ENCODE results near the gene CDC27. TPM values are rescaled to one million over a fixed set of nuclear protein-coding genes. Genes with fewer than 3 reads are reported as not detected.

The CDC27 gene
- total and polyA plus RNA-seq, 2 donors (not counting 1 experiment from before 2014, with no cell fraction given), result 20.5 to 90.7 TPM

DNA sequence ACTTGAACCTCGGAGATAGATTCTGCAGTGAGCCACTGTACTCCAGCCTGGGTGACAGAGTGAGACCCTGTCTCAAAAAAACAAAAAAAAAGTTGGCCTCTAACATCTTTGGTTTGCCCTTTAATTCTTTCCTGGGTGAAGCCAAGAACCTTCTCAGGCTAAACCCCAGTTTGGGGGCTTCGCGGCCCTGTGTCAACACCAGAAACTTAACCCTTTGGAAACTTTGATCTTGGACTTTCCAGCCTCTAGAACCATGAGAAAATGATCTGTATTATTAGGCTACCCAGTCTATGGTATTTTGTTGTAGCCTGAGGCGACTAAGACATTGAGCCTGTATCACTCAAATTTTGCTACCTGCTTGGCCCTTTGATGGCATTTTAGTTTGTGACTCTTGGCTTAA, 86.2 kb downstream of the CDC27 start:
- Histone ChIP-seq H3K27me3 (replicated peaks in 1 of 4; ENCODE audit: control extremely low read depth in 1 of 4, control insufficient read depth in 3 of 4, insufficient read depth in 4 of 4, low read length in 3 of 4) (no peaks in the 10 kb centered on the region), H3K4me2 (replicated peaks; ENCODE audit: low read depth, low read length, poor library complexity, severe bottlenecking) (no peak overlapping the region), H3K27ac (ENCODE audit: low read length in 2 of 2) (no peak overlapping the region), H3K79me2 (ENCODE audit: control insufficient read depth, insufficient read depth, low read length) (peaks cover 26% of the 10 kb centered on the region), H4K20me1 (ENCODE audit: control insufficient read depth, insufficient read depth, low read length, poor library complexity, severe bottlenecking) (no peaks in the 10 kb centered on the region), H3K4me1 (ENCODE audit: control insufficient read depth in 2 of 2, insufficient read depth in 2 of 2, low read length in 2 of 2) (peaks cover 7 to 17% of the 10 kb centered on the region in 2 donors), H3K9ac (ENCODE audit: low read length) (no peak overlapping the region), H2AFZ (ENCODE audit: insufficient read depth, low read depth, low read length, poor library complexity, severe bottlenecking) (no peak overlapping the region), H3K4me3 (ENCODE audit: control extremely low read depth in 1 of 5, extremely low read depth in 1 of 5, insufficient read depth in 1 of 5, low read depth in 2 of 5, low read length in 4 of 5) (no peak overlapping the region), H3K9me3 (ENCODE audit: control extremely low read depth in 1 of 3, control insufficient read depth in 2 of 3, insufficient read depth in 1 of 3, low read length in 2 of 3) (no peaks in the 10 kb centered on the region), H3K36me3 (replicated peaks in 1 of 2; ENCODE audit: control extremely low read depth in 1 of 2, control insufficient read depth in 1 of 2, extremely low read depth in 1 of 2, insufficient read depth in 2 of 2, low read length in 1 of 2) (no peaks in the 10 kb centered on the region)
- Mint-ChIP-seq H3K9me3 (ENCODE audit: insufficient read depth) (no peaks in the 10 kb centered on the region), H3K27ac (no peak overlapping the region), H3K27me3 (no peaks in the 10 kb centered on the region), H3K4me1 (peaks cover 16% of the 10 kb centered on the region), H3K4me3 (no peak overlapping the region)
- ChIA-PET CTCF (no interaction called here), POLR2A (no interaction called here)
- ATAC-seq (ENCODE audit: low read depth) (no peak), DNase-seq (no peak)
- no peak for TF ChIP-seq EZH2 (IDR thresholded peaks at IDR 0.05; ENCODE audit: borderline replicate concordance, insufficient read depth, low read depth, low read length, poor library complexity, severe bottlenecking)
- TF ChIP-seq CTCF (IDR thresholded peaks at IDR 0.05), result no peak
- WGBS (ENCODE audit: insufficient coverage), result 100% methylated on average over 1 of the region's 4 CpGs
- intact Hi-C loops (cut with micrococcal nuclease), result no loop called here

DNA sequence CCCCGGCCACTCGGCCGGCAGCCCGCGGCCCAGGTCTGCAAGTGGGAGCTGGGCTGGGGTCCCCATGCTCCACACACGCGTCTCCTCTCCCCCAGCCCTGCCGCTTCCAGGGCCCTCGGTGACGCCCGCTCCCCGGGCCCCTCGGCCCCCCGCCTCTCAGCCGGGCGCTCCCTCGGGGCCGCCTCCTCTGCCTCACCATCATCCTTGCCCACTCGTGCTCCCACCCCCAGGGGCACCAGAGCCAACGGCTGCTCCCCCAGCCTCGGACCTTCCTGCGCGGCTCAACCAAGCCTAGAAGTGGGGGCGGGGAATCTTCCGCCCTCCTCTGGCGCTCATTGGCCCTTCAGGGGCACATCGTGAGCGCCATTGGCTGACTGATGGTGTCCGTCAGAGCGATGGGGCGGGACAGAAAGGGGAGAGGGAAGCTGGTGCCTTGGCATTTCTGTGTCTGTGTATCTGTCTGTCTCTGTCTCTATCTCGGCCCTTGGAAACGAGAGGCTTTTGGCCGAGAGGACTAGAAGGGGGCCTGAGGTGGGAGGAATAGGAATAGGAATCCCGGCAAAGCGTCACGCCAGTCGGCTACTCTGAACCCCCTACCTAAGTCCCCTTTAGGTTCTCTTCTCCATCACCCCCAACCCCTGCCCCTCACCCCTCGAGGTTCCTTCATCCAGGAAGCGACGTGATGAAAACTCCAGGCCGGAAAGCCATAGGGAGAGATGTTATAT, 88.9 kb downstream of the CDC27 start:
- Histone ChIP-seq H3K4me1 (ENCODE audit: control insufficient read depth in 2 of 2, insufficient read depth in 2 of 2, low read length in 2 of 2) (peaks cover 13 to 33% of the 10 kb centered on the region in 2 donors), H3K9me3 (ENCODE audit: control extremely low read depth in 1 of 3, control insufficient read depth in 2 of 3, insufficient read depth in 1 of 3, low read length in 2 of 3) (no peaks in the 10 kb centered on the region), H4K20me1 (ENCODE audit: control insufficient read depth, insufficient read depth, low read length, poor library complexity, severe bottlenecking) (no peaks in the 10 kb centered on the region), H2AFZ (ENCODE audit: insufficient read depth, low read depth, low read length, poor library complexity, severe bottlenecking) (peak overlapping the region; percentile 76), H3K79me2 (ENCODE audit: control insufficient read depth, insufficient read depth, low read length) (peaks cover 37% of the 10 kb centered on the region), H3K4me3 (ENCODE audit: control extremely low read depth in 1 of 5, extremely low read depth in 1 of 5, insufficient read depth in 1 of 5, low read depth in 2 of 5, low read length in 4 of 5) (peak overlapping the region; percentile 25 to 89 (median 78)), H3K27me3 (replicated peaks in 1 of 4; ENCODE audit: control extremely low read depth in 1 of 4, control insufficient read depth in 3 of 4, insufficient read depth in 4 of 4, low read length in 3 of 4) (no peaks in the 10 kb centered on the region), H3K36me3 (replicated peaks in 1 of 2; ENCODE audit: control extremely low read depth in 1 of 2, control insufficient read depth in 1 of 2, extremely low read depth in 1 of 2, insufficient read depth in 2 of 2, low read length in 1 of 2) (no peaks in the 10 kb centered on the region), H3K4me2 (replicated peaks; ENCODE audit: low read depth, low read length, poor library complexity, severe bottlenecking) (peak overlapping the region; percentile 80), H3K9ac (ENCODE audit: low read length) (peak overlapping the region; percentile 93), H3K27ac (ENCODE audit: low read length in 2 of 2) (peak overlapping the region; percentile 59 to 86)
- ChIA-PET POLR2A (interaction anchor here (0.6 kb wide), 1 partner anchor 120 kb away, joined by 7 read pairs; no protein-coding TSS in a partner anchor), CTCF (interaction anchor here (0.9 to 1.2 kb wide), 2 partner anchors 15 to 599 kb away, joined by 3 read pairs; no protein-coding TSS in a partner anchor)
- intact Hi-C loops (cut with micrococcal nuclease), result loop anchor here (1.0 kb wide), 1 partner anchor 33 kb away; no protein-coding TSS in a partner anchor
- peak; percentile 89 for DNase-seq
- TF ChIP-seq EZH2 (IDR thresholded peaks at IDR 0.05; ENCODE audit: borderline replicate concordance, insufficient read depth, low read depth, low read length, poor library complexity, severe bottlenecking) (no peak), CTCF (IDR thresholded peaks at IDR 0.05) (no peak)
- peak overlapping the region; percentile 99 for H3K4me3 Mint-ChIP-seq
- peak; percentile 97 for ATAC-seq (ENCODE audit: low read depth)
- H3K9me3 Mint-ChIP-seq (ENCODE audit: insufficient read depth), result no peaks in the 10 kb centered on the region
- no peaks in the 10 kb centered on the region for H3K27me3 Mint-ChIP-seq
- peaks cover 33% of the 10 kb centered on the region for H3K4me1 Mint-ChIP-seq
- peak overlapping the region; percentile 100 for H3K27ac Mint-ChIP-seq
- WGBS (ENCODE audit: insufficient coverage), result under 1% methylated on average over 31 of the region's 42 CpGs

Measured in B cell (primary cell).